Panc1 (cell line): ENCODE data around the gene CTTNBP2NL.

Source experiments
- POLR2AphosphoS5 ChIP-seq: IDR thresholded peaks from 2 replicates; pipeline ENCODE4 v1.6.1; 2012; ENCODE audit warnings: mild to moderate bottlenecking, low read depth, low read length, moderate library complexity
- SIN3A ChIP-seq: IDR thresholded peaks from 2 replicates; pipeline ENCODE4 v1.6.1; 2012; ENCODE audit warnings: low read depth, mild to moderate bottlenecking, low read length, moderate library complexity, borderline replicate concordance; ENCODE audit not compliant: insufficient read depth
- TCF7L2 ChIP-seq: IDR thresholded peaks from 2 replicates; pipeline ENCODE4 v1.6.1; 2011; ENCODE audit warnings: mild to moderate bottlenecking, low read depth, low read length, inconsistent platforms
- TF ChIP-seq, protein P1 (sequence below): fragments of 450-650 bp; IDR thresholded peaks from 2 replicates; pipeline ENCODE4 v1.5.1; 2017; ENCODE audit warnings: mild to moderate bottlenecking
- TF ChIP-seq, protein P2 (sequence below), 2 experiments: IDR thresholded peaks; 2 replicates each; pipeline ENCODE4 v1.6.1; 2011 to 2012; ENCODE audit warnings: low read depth in 2 of 2, control low read depth in 1 of 2, low read length in 1 of 2, mild to moderate bottlenecking in 1 of 2, moderate library complexity in 1 of 2; ENCODE audit not compliant: insufficient read depth in 1 of 2

DNA sequence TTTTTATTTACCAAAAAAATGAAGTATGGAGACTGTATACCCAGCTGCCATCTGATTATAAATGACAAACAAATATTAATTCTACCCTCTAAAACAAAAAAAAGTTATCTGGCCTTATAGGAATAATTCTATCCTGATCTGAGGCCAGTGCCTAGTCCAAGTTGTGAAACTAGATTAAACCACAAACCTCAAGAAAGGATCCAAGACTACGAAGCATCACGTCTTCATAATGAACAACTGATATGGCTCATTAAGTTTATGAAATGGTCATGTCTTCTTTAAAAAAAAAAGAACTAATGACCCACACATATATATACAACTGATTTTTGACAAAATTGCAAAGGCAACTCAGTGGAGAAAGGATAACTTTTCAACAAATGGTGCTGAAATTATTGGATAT is 32.4 kb upstream of the CTTNBP2NL start:
- TF ChIP-seq, protein P1, sequence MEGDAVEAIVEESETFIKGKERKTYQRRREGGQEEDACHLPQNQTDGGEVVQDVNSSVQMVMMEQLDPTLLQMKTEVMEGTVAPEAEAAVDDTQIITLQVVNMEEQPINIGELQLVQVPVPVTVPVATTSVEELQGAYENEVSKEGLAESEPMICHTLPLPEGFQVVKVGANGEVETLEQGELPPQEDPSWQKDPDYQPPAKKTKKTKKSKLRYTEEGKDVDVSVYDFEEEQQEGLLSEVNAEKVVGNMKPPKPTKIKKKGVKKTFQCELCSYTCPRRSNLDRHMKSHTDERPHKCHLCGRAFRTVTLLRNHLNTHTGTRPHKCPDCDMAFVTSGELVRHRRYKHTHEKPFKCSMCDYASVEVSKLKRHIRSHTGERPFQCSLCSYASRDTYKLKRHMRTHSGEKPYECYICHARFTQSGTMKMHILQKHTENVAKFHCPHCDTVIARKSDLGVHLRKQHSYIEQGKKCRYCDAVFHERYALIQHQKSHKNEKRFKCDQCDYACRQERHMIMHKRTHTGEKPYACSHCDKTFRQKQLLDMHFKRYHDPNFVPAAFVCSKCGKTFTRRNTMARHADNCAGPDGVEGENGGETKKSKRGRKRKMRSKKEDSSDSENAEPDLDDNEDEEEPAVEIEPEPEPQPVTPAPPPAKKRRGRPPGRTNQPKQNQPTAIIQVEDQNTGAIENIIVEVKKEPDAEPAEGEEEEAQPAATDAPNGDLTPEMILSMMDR = no peak
- no peak for TF ChIP-seq POLR2AphosphoS5
- TF ChIP-seq SIN3A = no peak
- TF ChIP-seq TCF7L2 = no peak
- TF ChIP-seq, protein P2, sequence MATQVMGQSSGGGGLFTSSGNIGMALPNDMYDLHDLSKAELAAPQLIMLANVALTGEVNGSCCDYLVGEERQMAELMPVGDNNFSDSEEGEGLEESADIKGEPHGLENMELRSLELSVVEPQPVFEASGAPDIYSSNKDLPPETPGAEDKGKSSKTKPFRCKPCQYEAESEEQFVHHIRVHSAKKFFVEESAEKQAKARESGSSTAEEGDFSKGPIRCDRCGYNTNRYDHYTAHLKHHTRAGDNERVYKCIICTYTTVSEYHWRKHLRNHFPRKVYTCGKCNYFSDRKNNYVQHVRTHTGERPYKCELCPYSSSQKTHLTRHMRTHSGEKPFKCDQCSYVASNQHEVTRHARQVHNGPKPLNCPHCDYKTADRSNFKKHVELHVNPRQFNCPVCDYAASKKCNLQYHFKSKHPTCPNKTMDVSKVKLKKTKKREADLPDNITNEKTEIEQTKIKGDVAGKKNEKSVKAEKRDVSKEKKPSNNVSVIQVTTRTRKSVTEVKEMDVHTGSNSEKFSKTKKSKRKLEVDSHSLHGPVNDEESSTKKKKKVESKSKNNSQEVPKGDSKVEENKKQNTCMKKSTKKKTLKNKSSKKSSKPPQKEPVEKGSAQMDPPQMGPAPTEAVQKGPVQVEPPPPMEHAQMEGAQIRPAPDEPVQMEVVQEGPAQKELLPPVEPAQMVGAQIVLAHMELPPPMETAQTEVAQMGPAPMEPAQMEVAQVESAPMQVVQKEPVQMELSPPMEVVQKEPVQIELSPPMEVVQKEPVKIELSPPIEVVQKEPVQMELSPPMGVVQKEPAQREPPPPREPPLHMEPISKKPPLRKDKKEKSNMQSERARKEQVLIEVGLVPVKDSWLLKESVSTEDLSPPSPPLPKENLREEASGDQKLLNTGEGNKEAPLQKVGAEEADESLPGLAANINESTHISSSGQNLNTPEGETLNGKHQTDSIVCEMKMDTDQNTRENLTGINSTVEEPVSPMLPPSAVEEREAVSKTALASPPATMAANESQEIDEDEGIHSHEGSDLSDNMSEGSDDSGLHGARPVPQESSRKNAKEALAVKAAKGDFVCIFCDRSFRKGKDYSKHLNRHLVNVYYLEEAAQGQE (IDR thresholded peaks at IDR 0.05; ENCODE audit: insufficient read depth in 1 of 2, low read depth in 2 of 2, low read length in 1 of 2) = no peak
